HepG2 (cell line): ENCODE data around the gene PMAIP1. TPM values are rescaled to one million over a fixed set of nuclear protein-coding genes. Genes with fewer than 3 reads are reported as not detected.
A peak's percentile ranks its signal among the peaks of the same experiment; 100 is the strongest.

Experiments
- ATAC-seq: fragments of 200-7000 bp; cut with Tn5 transposase; 3 replicates; pipeline ENCODE4 v1.9.1; 2020; ENCODE audit warnings: mild to moderate bottlenecking, moderate library complexity
- BruUV-seq: library from RNA; stranded (reverse); fragments of 400-500 nt; replicated peaks from 2 replicates; lab custom pipeline; 2021; lab: Mats Ljungman, UMichigan
- CTCF ChIA-PET: fragments of 300-600 bp; formaldehyde crosslinking; extraction: SDS; loops from one replicate; lab custom pipeline; 2021; ENCODE audit warnings: low total read pairs, inconsistent platforms, low intra/inter-chr PET ratio; lab: Yijun Ruan, JAX
- POLR2A ChIA-PET: fragments of 350-600 bp; sonication (Branson Sonifier 250); formaldehyde crosslinking; loops from one replicate; lab custom pipeline; 2020; ENCODE audit warnings: antibody characterized with exemption, inconsistent platforms; lab: Yijun Ruan, JAX
- DNase-seq: peaks from one replicate; pipeline ENCODE4 v3.0.0-alpha.2; 2015; ENCODE audit warnings: low spot score
- FAIRE-seq: peaks from 3 replicates; lab custom pipeline; 2011; peaks lifted over from hg19 to GRCh38; lab: Jason Lieb, UNC
- H2AFZ ChIP-seq: one replicate; pipeline ENCODE4 v1.6.1; 2011; ENCODE audit warnings: low read length, inconsistent platforms
- H3K27ac ChIP-seq: fragments of 300-600 bp; 3 replicates; pipeline ENCODE4 v1.8.0; 2011; ENCODE audit warnings: mixed run types, mild to moderate bottlenecking, mixed read lengths, low read length, inconsistent platforms; ENCODE audit not compliant: insufficient read depth; ENCODE audit errors: extremely low read length
- H3K27me3 ChIP-seq, 2 experiments: fragments of 200-600 bp in 1 of 2; 2 replicates in 1 of 2; 3 replicates in 1 of 2; pipeline versions ENCODE4 v1.6.0 to v1.8.0; 2011; ENCODE audit warnings: low read length in 2 of 2, mild to moderate bottlenecking in 2 of 2, moderate library complexity in 2 of 2, inconsistent platforms in 1 of 2; ENCODE audit not compliant: insufficient read depth in 2 of 2, control insufficient read depth in 1 of 2
- H3K36me3 ChIP-seq, 2 experiments: fragments of 200-600 bp in 1 of 2; replicated peaks in 1 of 2; 2 replicates in 1 of 2; 3 replicates in 1 of 2; pipeline versions ENCODE4 v1.5.1 to v1.8.0; 2011; ENCODE audit warnings: low read length in 2 of 2, inconsistent platforms in 1 of 2; ENCODE audit not compliant: insufficient read depth in 2 of 2, control insufficient read depth in 1 of 2
- H3K4me1 ChIP-seq: 2 replicates; pipeline ENCODE4 v1.5.1; 2012; ENCODE audit warnings: low read length, inconsistent platforms; ENCODE audit not compliant: insufficient read depth
- H3K4me2 ChIP-seq: 2 replicates; pipeline ENCODE4 v1.6.0; 2011; ENCODE audit warnings: low read depth, low read length, inconsistent platforms
- H3K4me3 ChIP-seq, 3 experiments: fragments of 200-600 bp in 1 of 3; sonication (generic), shearing (Covaris generic) in 1 of 3; replicated peaks in 1 of 3; 2 replicates each; pipeline ENCODE4 v1.5.1; 2011 to 2016; ENCODE audit warnings: low read length in 3 of 3, inconsistent platforms in 2 of 3, low read depth in 2 of 3, mild to moderate bottlenecking in 2 of 3, control low read depth in 1 of 3, mixed read lengths in 1 of 3; ENCODE audit not compliant: insufficient read depth in 1 of 3
- H3K79me2 ChIP-seq: one replicate; pipeline ENCODE4 v1.6.1; 2011; ENCODE audit warnings: low read length, inconsistent platforms; ENCODE audit not compliant: insufficient read depth
- H3K9ac ChIP-seq: 2 replicates; pipeline ENCODE4 v1.6.0; 2011; ENCODE audit warnings: mild to moderate bottlenecking, low read depth, low read length, inconsistent platforms; ENCODE audit not compliant: insufficient read depth
- H3K9me3 ChIP-seq: 2 replicates; pipeline ENCODE4 v1.5.1; 2012; ENCODE audit warnings: mild to moderate bottlenecking, low read length
- H4K20me1 ChIP-seq: 2 replicates; pipeline ENCODE4 v1.6.0; 2011; ENCODE audit warnings: inconsistent platforms, mild to moderate bottlenecking, low read length, moderate library complexity; ENCODE audit not compliant: insufficient read depth
- AHR ChIP-seq: IDR thresholded peaks from 2 replicates; pipeline ENCODE4 v1.6.1; 2018; ENCODE audit warnings: missing genetic modification reagents, missing compliant biosample characterization
- HNRNPK ChIP-seq: fragments of 200-400 bp; formaldehyde crosslinking; IDR thresholded peaks from 2 replicates; pipeline ENCODE4 v1.6.1; 2018; ENCODE audit warnings: low read length, low read depth, moderate library complexity, mild to moderate bottlenecking; ENCODE audit not compliant: poor library complexity, severe bottlenecking
- MXI1 ChIP-seq: IDR thresholded peaks from 3 replicates; pipeline ENCODE4 v1.6.1; 2012; ENCODE audit warnings: low read depth, low read length, inconsistent platforms, borderline replicate concordance
- NFE2L1 ChIP-seq: sonication (generic); formaldehyde crosslinking; IDR thresholded peaks from 2 replicates; pipeline ENCODE4 v1.4.0; 2020; ENCODE audit warnings: missing genetic modification reagents, mild to moderate bottlenecking, borderline replicate concordance
- NFE2L2 ChIP-seq: fragments of 150-350 bp; IDR thresholded peaks from 2 replicates; pipeline ENCODE4 v1.6.1; 2014; ENCODE audit warnings: low read length
- NFRKB ChIP-seq: fragments of 450-650 bp; IDR thresholded peaks from 2 replicates; pipeline ENCODE4 v1.6.1; 2017
- RFX1 ChIP-seq: fragments of 450-650 bp; IDR thresholded peaks from 2 replicates; pipeline ENCODE4 v1.6.1; 2017
- ZFP37 ChIP-seq: sonication (generic); formaldehyde crosslinking; IDR thresholded peaks from 2 replicates; pipeline ENCODE4 v1.4.0; 2020; ENCODE audit warnings: missing genetic modification reagents, borderline replicate concordance
- ZNF263 ChIP-seq: sonication (generic); formaldehyde crosslinking; IDR thresholded peaks from 2 replicates; pipeline ENCODE4 v1.4.0; 2020; ENCODE audit warnings: missing genetic modification reagents
- ZNF407 ChIP-seq: sonication (generic); formaldehyde crosslinking; IDR thresholded peaks from one replicate; pipeline ENCODE4 v1.5.1; 2020; ENCODE audit warnings: mild to moderate bottlenecking, missing genetic modification reagents; ENCODE audit errors: not compliant biosample characterization
- ZNF550 ChIP-seq: sonication (generic); formaldehyde crosslinking; IDR thresholded peaks from 2 replicates; pipeline ENCODE4 v1.4.0; 2020; ENCODE audit warnings: mild to moderate bottlenecking, missing genetic modification reagents, borderline replicate concordance
- ZNF574 ChIP-seq: sonication (generic); formaldehyde crosslinking; IDR thresholded peaks from 2 replicates; pipeline ENCODE4 v1.4.0; 2020; ENCODE audit warnings: missing genetic modification reagents
- ZNF660 ChIP-seq: sonication (generic); formaldehyde crosslinking; IDR thresholded peaks from 2 replicates; pipeline ENCODE4 v1.5.1; 2020; ENCODE audit warnings: mild to moderate bottlenecking, low read depth, missing genetic modification reagents, borderline replicate concordance
- WGBS: methylation state at CpG from one replicate; pipeline ENCODE4 v1.1.6; 2017; ENCODE audit warnings: low lambda C conversion rate; 5-methylcytosine and 5-hydroxymethylcytosine counted together
- in situ Hi-C: cut with HindIII; loops from 2 replicates; pipeline ENCODE4 v1.10.0; 2017; ENCODE audit warnings: low pct_unique_long_range_greater_than_20kb; ENCODE audit not compliant: extremely low pct_ligation_motif_present
- intact Hi-C: fragments of 100-400 bp; cut with micrococcal nuclease; formaldehyde crosslinking; loops from one replicate; pipeline ENCODE4 v1.10.0; 2022; ENCODE audit not compliant: unreplicated experiment
- polyA plus RNA-seq, 8 experiments: library from polyadenylated mRNA; depleted of rRNA in 3 of 8; stranded (reverse) in 7 of 8; unstranded in 1 of 8; fragments of >200 nt; fragmentation: Illumina TruSeq in 4 of 8; extraction: Trizol in 4 of 8; gene quantifications; 2 replicates each; pipeline versions ENCODE4 v1.2.1 to v1.2.3, GENCODE V29; 2011 to 2016; ENCODE audit warnings: low read depth in 4 of 8, missing spikeins in 1 of 8, mixed read lengths in 1 of 8; ENCODE audit not compliant: insufficient read depth in 1 of 8
- total RNA-seq, 5 experiments: library from RNA; depleted of rRNA; stranded (reverse); fragments of >200 nt; fragmentation: Illumina TruSeq; extraction: Trizol; gene quantifications; 2 replicates each; pipeline ENCODE4 v1.2.3, GENCODE V29; 2016; ENCODE audit warnings: low read depth in 1 of 5

Gene PMAIP1
- total and polyA plus RNA-seq, 2 of the 13 experiments (the other 11 are each of a cell fraction or from before 2014, with no cell fraction given): 1.5 to 1.7 TPM

GRCh38 chr18:59851784-59852399, 47.9 kb upstream of the PMAIP1 start (continued):
- TF ChIP-seq AHR (CRISPR knock-in tag): no peak
- no peak for TF ChIP-seq RFX1
- no peak for TF ChIP-seq ZNF660
- TF ChIP-seq MXI1: no peak
- TF ChIP-seq NFE2L1 (CRISPR knock-in tag): no peak
- TF ChIP-seq ZNF574 (CRISPR knock-in tag): no peak
- no peak for TF ChIP-seq ZNF263 (CRISPR knock-in tag)
- TF ChIP-seq ZNF550 (CRISPR knock-in tag): no peak

GRCh38 chr18:59852548-59852947, 47.2 kb upstream of the PMAIP1 start:
- intact Hi-C loops (no loop called here), in situ Hi-C loops (no loop called here)
- no peaks in the 10 kb centered on the region for H4K20me1 ChIP-seq
- H3K79me2 ChIP-seq: no peaks in the 10 kb centered on the region
- H3K9me3 ChIP-seq: no peaks in the 10 kb centered on the region
- H2AFZ ChIP-seq: no peak overlapping the region
- no peak overlapping the region for H3K4me2 ChIP-seq
- H3K36me3 ChIP-seq: no peaks in the 10 kb centered on the region
- ChIA-PET POLR2A (no interaction called here), CTCF (no interaction called here)
- H3K27ac ChIP-seq: no peak overlapping the region
- H3K4me3 ChIP-seq: no peak overlapping the region
- FAIRE-seq (no peak), DNase-seq (no peak), ATAC-seq (no peak)
- no TSS peak for BruUV-seq
- no peak overlapping the region for H3K9ac ChIP-seq
- H3K27me3 ChIP-seq: peaks cover 0 to 2% of the 10 kb centered on the region in 2 experiments; a peak in 2 of 5 replicates
- WGBS: 44% methylated on average over 2 of the region's 2 CpGs
- peaks cover under 1% of the 10 kb centered on the region; the same call in 1 of the 2 replicates for H3K4me1 ChIP-seq
- TF ChIP-seq ZFP37 (CRISPR knock-in tag): no peak
- no peak for TF ChIP-seq NFE2L2
- no peak for TF ChIP-seq ZNF407 (CRISPR knock-in tag)
- TF ChIP-seq NFRKB: no peak
- peak; percentile 48 for TF ChIP-seq HNRNPK
